Measurements from ENCODE around the gene POP7. TPM values are rescaled to one million over a fixed set of nuclear protein-coding genes. Genes with fewer than 3 reads are reported as not detected.

Gene POP7
- total RNA-seq, 1 experiment from 2014 or later = 79.2 TPM

GRCh38 chr7:100691676-100692577 lies 14.0 kb upstream of the POP7 start (continued):
- TF ChIP-seq USF2 (CRISPR knock-in tag; IDR thresholded peaks at IDR 0.05) (peak; percentile 11; the same call in 1 of the 2 replicates), ETV6 (CRISPR knock-in tag; IDR thresholded peaks at IDR 0.05) (peak; percentile 55; the same call in 1 of the 2 replicates), ATF6 (CRISPR knock-in tag; IDR thresholded peaks at IDR 0.05) (no peak), E2F5 (CRISPR knock-in tag; IDR thresholded peaks at IDR 0.05) (peak; percentile 39; the same call in 1 of the 2 replicates), E2F1 (CRISPR knock-in tag; IDR thresholded peaks at IDR 0.05) (no peak), MAX (CRISPR knock-in tag; IDR thresholded peaks at IDR 0.05) (peak; percentile 27; the same call in 1 of the 2 replicates)

GRCh38 chr7:100692578-100692961 lies 13.4 kb upstream of the POP7 start:
- peak overlapping the region; percentile 97 for H3K27ac Mint-ChIP-seq
- ChIA-PET POLR2A (interaction anchor here (1.0 to 5.4 kb wide), 2 partner anchors 13 to 106 kb away, joined by 4 to 30 read pairs; partner anchors contain the start of gene POP7), CTCF (interaction anchor here (0.6 to 8.5 kb wide), 22 partner anchors 9 to 223 kb away, joined by 3 to 108 read pairs (median 7); partner anchors contain the start of genes EPO, GNB2, MOSPD3 and PCOLCE)
- ATAC-seq (no peak), DNase-seq (ENCODE audit: low spot score) (no peak)
- H3K9me3 Mint-ChIP-seq = no peaks in the 10 kb centered on the region
- H3K4me3 Mint-ChIP-seq = peak overlapping the region; percentile 96
- peaks cover 46% of the 10 kb centered on the region for H3K4me1 Mint-ChIP-seq
- peaks cover 26% of the 10 kb centered on the region for H3K36me3 Mint-ChIP-seq
- no peaks in the 10 kb centered on the region for H3K27me3 Mint-ChIP-seq (ENCODE audit: low read depth)
- TF ChIP-seq HMGXB4 (CRISPR knock-in tag; IDR thresholded peaks at IDR 0.05) (no peak), FOXJ3 (CRISPR knock-in tag; IDR thresholded peaks at IDR 0.05; ENCODE audit: borderline replicate concordance) (no peak), ZNF219 (CRISPR knock-in tag; IDR thresholded peaks at IDR 0.05; ENCODE audit: borderline replicate concordance) (no peak), ZNF232 (CRISPR knock-in tag; IDR thresholded peaks at IDR 0.05) (no peak), ERG (CRISPR knock-in tag; IDR thresholded peaks at IDR 0.05) (no peak), GABPB1 (CRISPR knock-in tag; IDR thresholded peaks at IDR 0.05) (no peak), KAT7 (CRISPR knock-in tag; IDR thresholded peaks at IDR 0.05; ENCODE audit: borderline replicate concordance) (no peak), NFE2L1 (CRISPR knock-in tag; IDR thresholded peaks at IDR 0.05) (no peak), ZNF416 (CRISPR knock-in tag; IDR thresholded peaks at IDR 0.05) (no peak), ZNF423 (CRISPR knock-in tag; IDR thresholded peaks at IDR 0.05) (no peak), FOXP1 (CRISPR knock-in tag; IDR thresholded peaks at IDR 0.05; ENCODE audit: borderline replicate concordance) (no peak), ATF3 (CRISPR knock-in tag; conservative IDR thresholded peaks at IDR 0.05) (no peak), ATF2 (CRISPR knock-in tag; IDR thresholded peaks at IDR 0.05; ENCODE audit: borderline replicate concordance, low read depth) (no peak), ESRRA (CRISPR knock-in tag; IDR thresholded peaks at IDR 0.05; ENCODE audit: borderline replicate concordance) (no peak), USF1 (CRISPR knock-in tag; IDR thresholded peaks at IDR 0.05) (no peak), GTF2I (CRISPR knock-in tag; conservative IDR thresholded peaks at IDR 0.05) (no peak), EMX1 (CRISPR knock-in tag; IDR thresholded peaks at IDR 0.05) (no peak), CBFB (CRISPR knock-in tag; IDR thresholded peaks at IDR 0.05; ENCODE audit: low read depth) (no peak)

Data from WTC11 (cell line).